SK-N-DZ (cell line): ENCODE results near the gene CERS6.
"Not testable (repeated sequence)": the region's sequence is repeated elsewhere in the genome, so short reads cannot be mapped to it uniquely, and the experiment has no call there.

Source experiments
- DNase-seq: peaks from one replicate; pipeline ENCODE4 v3.0.0-alpha.2; 2015; ENCODE audit warnings: low spot score

The CERS6 gene

DNA sequence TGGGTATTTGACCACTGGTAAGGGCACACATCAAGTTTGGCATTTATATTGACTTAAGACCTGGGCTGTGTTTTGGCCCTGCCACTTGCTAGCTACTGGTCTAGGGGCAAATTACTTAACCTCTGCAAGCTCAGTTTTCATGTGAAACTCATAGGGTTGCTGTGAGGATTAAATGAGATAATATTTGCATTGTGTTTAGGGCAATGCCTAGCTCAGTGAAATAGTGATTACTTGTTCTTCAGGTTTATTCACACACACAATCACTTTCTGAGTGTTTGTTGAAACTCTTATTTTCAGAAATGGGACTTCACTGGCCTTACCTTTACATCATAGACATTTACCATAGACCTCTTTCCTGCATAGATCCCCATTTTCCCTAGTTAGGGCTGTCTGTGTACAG is 12.3 kb downstream of the CERS6 start:
- no peak for DNase-seq

DNA sequence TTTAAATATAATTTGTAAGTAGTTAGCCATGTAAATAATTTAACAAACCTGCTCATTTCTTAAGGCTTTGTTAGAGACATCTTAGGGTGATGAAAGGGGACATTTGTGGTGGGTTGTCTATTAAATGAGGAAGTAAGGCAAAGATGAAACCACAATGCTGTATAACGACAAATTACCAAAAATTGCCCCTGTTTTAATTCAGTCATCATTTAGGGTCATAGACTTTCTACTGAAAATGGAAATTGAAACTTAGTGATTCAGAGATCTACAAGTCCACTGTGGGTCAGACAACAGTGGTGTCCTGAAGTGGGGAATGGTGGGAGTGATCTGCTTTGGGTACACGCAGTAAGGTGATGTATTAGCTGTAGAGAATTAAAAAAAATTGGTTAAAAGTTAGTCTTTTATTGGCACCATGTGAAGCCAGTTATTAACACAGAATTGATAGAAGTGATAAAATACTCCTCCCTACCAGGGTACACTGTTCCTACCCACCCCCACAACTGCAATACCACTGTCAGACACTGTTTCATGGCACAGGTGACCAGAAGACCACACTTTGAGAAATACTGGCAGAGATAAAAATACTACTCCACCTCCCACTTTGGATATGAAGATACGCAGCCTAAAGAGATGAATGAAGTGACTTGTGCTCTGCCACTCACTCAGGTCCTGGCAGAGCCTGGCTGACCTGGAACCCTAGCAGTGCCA is 13.4 kb downstream of the CERS6 start:
- no peak for DNase-seq

GRCh38 chr2:168470320-168471162 is 14.5 kb downstream of the CERS6 start:
- peak; percentile 90 for DNase-seq

DNA sequence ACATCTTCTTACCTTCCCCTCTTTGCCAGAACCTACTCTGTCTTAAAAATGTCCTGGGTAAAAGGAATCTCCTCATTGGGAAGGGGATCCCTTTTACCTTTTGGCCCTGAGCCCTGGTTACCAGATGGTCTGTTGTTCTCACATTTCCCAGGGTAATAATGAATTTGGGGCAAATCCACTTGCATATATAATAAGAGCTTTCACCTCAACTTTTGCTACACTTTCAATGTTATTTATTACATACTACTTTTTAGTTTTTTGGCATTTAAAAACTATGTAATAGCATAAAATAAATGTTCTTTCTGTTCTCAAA is 15.0 kb downstream of the CERS6 start:
- no peak for DNase-seq

DNA sequence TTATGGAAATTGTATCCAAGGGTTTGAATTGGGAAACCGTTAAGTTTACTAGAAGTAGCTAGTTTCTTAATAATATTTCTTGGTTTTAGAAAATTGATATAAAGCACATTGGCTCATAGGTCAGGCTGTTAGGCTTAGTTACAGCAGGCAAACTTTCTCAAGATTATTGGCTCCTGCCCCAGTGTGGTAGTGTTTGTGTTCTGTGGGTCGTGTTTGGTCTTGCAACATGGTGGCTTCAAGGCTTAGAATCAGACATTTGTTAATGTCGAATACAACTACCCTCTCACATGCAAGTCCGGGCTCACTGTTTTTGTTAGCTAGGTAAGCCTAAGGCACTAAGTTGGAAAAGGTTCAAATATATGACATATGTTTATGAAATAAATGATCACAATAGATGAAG is 19.6 kb downstream of the CERS6 start:
- DNase-seq, result no peak

- no peak for DNase-seq
Measured at GRCh38 chr2:168478206-168478605, 22.1 kb downstream of the CERS6 start.

DNA sequence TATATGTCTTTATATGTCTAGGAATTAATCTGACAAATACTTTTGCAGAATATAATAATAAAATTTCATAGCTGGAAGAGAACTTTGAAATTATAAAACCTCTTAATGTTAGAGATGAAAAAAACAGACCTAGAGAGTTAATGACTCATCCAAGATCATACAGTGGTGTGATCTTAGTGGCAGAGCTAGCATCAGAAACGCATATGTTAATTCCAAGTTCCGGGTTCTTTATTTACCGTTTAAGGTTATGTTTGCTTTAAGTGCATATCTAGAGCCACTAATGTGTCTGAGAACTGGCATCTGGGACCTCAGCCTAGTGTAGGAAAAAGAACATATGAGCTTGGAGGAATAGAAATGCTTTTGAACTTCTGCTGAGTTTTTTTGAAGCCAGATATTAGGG is 24.3 kb downstream of the CERS6 start:
- DNase-seq, result no peak

DNA sequence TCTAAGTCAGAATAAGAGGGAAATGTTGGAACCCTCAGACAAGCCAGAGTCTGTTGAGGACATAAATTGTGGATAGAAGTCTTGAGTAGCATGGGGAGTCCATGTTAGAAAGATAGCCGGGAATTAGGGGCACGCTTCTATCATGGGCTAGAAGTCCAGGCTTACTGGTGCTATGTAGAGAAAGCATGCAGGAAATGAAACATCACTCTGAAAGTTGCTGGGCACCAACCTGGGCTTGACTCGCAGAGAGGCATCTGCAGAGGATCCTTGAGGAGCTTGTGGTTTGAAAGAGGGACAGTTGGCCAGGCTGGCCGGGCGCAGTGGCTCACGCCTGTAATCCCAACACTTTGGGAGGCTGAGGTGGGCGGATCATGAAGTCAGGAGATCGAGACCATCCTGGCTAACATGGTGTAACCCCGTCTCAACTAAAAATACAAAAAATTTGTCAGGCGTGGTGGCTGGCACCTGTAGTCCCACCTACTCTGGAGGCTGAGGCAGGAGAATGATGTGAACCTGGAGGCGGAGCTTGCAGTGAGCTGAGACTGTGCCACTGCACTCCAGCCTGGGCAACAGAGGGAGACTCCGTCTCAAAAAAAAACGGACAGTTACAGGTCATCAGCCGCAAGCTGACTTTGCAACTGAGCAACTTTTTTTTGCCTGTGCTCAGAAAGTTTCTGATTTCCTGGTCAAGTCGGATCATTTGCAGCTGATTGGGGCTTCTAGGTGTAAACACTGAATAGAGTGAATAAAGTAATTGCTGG is 24.9 kb downstream of the CERS6 start:
- DNase-seq, result no peak

DNA sequence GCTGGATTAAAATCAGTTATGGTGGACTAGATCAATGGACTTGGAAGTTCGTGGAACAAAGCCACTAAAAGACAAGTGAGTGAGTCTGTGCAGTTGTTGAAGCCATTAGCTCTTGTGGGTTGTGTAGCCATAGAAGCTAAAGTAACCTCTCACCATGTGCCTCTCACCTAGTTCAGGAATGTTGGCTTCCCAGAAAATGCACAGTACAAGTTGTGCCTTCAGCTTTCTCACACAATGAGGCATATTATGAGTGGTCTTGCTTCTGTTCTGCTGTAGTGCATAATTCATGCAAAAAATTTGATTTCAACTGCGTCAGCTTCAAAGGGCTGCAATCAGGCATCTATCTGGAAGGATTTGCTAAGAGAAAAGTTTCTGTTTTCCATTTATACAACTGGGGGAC is 26.2 kb downstream of the CERS6 start:
- no peak for DNase-seq

GRCh38 chr2:168482952-168483831 is 27.1 kb downstream of the CERS6 start:
- DNase-seq, result no peak

- no peak for DNase-seq
Measured at GRCh38 chr2:168486477-168486876, 30.4 kb downstream of the CERS6 start.

DNA sequence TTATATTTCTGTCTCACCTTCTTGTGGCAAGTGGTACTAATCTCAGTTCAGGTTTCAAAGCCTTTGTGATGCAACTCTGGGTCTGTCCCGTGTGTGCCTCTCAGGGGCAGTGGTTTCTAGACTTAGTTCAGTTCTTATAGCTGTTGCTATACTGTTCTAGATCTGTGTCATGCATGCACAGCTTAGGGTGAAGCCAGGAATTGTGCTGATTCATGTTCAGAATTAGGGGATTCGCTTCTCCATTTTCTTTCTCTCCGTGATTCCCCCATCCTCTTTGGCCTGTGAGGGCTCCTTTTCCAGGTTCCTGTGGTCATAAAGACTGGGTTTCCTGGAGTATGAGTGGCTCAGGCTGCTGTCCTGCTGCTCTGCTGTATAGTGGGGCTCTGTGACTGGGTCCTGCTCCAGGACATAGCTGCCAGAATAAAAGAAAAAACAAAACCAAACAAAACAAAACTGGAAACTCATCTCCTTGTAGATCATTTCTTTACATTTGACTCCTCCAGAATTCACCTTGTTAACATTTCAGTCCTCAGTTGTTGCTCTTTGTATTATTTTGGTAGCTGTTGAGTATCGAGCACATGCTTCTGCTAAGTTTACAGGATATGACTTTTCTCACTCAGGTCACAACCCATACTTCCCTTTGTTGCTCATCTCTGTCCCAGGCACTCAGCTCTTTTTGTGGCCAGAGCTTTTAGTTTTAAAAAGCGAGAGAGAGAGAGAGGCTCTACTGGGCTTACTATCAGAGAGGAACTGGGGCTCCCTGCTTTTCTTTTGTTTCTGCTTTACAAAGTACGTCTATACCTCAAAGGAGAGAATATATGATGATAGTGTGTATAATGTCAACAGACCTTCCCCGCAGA is 34.2 kb downstream of the CERS6 start:
- DNase-seq, result no peak

GRCh38 chr2:168490946-168491605 is 35.0 kb downstream of the CERS6 start:
- DNase-seq, result peak; percentile 35

DNA sequence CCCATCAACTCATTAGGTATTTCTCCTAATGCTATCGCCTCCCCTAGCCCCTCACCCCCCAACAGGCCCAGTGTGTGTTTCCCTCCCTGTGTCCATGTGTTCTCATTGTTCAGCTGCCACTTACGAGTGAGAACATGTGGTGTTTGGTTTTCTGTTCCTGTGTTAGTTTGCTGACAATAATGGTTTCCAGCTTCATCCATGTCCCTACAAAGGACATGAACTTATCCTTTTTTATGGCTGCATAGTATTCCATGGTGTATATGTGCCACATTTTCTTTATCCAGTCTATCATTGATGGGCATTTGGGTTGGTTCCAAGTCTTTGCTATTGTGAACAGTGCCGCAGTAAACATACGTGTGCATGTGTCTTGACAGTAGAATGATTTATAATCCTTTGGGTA is 35.7 kb downstream of the CERS6 start:
- DNase-seq, result not testable (repeated sequence)

- DNase-seq, result not testable (repeated sequence)
Measured at GRCh38 chr2:168493219-168493618, 37.1 kb downstream of the CERS6 start.

GRCh38 chr2:168494190-168494711 is 38.2 kb downstream of the CERS6 start:
- DNase-seq, result no peak

DNA sequence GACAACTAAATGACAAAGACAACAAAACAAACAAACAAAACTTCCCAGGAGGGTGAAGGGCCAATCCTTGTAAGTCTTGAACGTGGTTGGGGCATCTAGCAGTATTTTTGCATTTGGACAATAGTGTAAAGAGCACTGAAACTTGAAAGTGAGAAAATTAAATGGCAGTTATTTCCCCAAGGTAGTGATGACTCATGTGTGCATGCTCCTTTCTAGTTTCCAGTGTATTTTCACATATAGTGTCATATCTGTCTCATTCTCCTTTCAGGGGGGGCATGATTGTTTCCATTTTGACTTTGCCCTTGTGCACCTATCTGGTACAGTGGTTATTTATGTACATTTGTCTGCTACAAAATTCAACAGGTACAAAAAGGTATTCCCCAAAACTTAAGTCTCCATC is 39.5 kb downstream of the CERS6 start:
- no peak for DNase-seq

DNA sequence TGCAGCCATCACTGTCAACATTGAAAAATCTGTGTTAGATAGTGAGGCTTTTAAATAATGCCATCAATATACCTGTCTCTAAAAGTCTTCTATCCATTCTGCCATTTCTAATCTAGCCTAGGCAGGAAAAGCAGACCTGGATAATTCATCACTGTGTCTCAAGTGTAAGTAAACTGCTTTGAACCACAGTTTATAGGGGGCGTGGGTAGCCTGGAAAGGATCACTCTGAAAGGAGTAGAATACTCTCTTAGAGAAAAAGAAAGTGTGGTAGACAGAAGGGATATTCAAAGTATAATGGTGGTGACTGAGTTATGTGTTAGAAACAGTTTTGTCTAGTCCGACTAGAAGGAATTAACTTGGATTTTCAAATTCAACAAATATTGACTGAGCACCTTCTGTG is 40.8 kb downstream of the CERS6 start:
- no peak for DNase-seq

GRCh38 chr2:168499500-168499899 is 43.4 kb downstream of the CERS6 start:
- DNase-seq, result no peak

GRCh38 chr2:168500516-168500915 is 44.4 kb downstream of the CERS6 start:
- DNase-seq, result no peak
